Activated T-cell treated with anti-CD3 and anti-CD28 coated beads, Interleukin-2, amount 50 U/mL, for 24 hours (primary cell): ENCODE results near the gene ERFL.
A peak's percentile ranks its signal among the peaks of the same experiment; 100 is the strongest.

Experiments
- DNase-seq: peaks from one replicate; pipeline ENCODE4 v3.0.0-alpha.2; 2020
- H3K27ac Mint-ChIP-seq: 2 replicates; pipeline ENCODE4 v1.8.0; 2020; ENCODE audit warnings: mild to moderate bottlenecking, mixed read lengths
- H3K27me3 Mint-ChIP-seq: 2 replicates; pipeline ENCODE4 v1.8.0; 2020; ENCODE audit warnings: mixed read lengths
- H3K36me3 Mint-ChIP-seq: 2 replicates; pipeline ENCODE4 v1.8.0; 2020; ENCODE audit warnings: low read depth, mixed read lengths
- H3K4me1 Mint-ChIP-seq: 2 replicates; pipeline ENCODE4 v1.8.0; 2020; ENCODE audit warnings: low read depth, mixed read lengths
- H3K4me3 Mint-ChIP-seq: 2 replicates; pipeline ENCODE4 v1.8.0; 2020; ENCODE audit warnings: mild to moderate bottlenecking, moderate library complexity, mixed read lengths
- H3K9me3 Mint-ChIP-seq: 2 replicates; pipeline ENCODE4 v1.8.0; 2020; ENCODE audit warnings: mixed read lengths

Gene ERFL

DNA sequence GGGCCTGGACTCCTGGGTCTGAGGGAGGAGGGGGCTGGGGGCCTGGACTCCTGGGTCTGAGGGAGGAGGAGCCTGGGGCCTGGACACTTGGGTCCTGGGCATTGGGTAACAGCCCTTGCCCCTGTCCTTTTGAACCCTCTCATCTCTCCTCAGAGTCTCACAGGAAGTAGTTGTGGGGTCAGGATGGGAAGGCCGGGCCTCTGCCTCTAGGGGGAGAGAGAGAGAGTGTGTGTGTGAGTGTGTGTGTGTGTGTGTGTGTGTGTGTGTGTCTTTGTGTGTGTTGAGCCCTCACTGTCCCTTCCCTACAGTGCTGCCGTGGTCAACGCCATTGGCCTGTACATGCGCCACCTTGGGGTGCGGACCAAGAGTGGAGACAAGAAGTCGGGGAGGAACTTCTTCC lies 34.4 kb downstream of the ERFL start:
- H3K27me3 Mint-ChIP-seq = no peaks in the 10 kb centered on the region
- H3K4me3 Mint-ChIP-seq = no peak overlapping the region
- peak; percentile 47 for DNase-seq
- H3K27ac Mint-ChIP-seq = peak overlapping the region; percentile 87
- peaks cover 75% of the 10 kb centered on the region for H3K36me3 Mint-ChIP-seq
- H3K9me3 Mint-ChIP-seq = no peaks in the 10 kb centered on the region
- peaks cover 71% of the 10 kb centered on the region for H3K4me1 Mint-ChIP-seq

DNA sequence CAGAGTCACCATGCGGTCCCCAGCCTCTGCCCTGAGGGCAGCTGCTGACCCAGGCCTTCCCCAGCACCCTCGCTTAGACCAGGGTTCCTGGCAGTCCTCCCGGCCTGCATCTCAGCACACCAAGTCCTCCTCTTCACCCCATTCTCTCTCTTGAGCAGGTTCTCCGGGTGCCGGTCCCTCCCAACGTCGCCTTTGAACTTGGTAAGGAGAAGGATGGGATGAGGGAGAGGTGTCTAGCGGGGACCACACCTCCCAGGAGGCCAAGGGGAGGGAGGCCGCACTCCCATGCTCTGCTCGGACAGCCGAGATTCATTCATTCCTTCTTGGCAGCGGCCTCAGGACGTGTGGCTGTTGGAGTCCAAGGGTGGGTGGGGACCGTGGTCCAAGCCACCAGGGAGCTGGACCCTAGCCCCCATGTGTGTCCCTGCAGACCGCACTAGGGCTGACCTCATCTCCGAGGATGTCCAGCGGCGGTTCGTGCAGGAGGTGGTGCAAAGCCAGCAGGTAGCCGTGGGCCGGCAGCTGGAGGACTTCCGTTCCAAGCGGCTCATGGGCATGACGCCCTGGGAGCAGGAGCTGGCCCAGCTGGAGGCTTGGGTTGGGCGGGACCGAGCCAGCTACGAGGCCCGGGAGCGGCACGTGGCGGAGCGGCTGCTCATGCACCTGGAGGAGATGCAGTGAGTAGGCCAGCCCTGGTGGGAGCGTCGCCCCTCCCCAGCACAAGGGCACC lies 35.9 kb downstream of the ERFL start:
- peaks cover 74% of the 10 kb centered on the region for H3K4me1 Mint-ChIP-seq

DNA sequence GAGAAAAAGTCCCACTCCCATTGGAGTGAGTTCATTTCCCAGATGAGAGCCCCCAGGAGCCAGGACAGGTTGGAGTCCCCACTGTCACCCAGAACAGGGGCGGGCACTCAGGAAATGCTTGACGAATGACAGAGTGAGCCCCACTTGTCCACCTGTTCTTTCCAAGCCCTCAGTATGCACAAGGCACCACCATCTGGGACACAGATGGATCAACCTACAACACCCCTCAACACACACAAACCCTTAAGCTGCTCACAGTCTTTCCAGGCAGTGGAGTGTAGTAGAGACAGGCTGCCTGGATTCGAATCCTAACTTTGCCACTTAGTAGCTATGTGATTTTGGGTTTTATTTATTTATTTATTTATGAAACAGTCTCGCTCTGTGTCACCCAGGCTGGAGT lies 37.3 kb downstream of the ERFL start:
- no peak for DNase-seq
- Mint-ChIP-seq H3K9me3 (no peaks in the 10 kb centered on the region), H3K4me1 (peaks cover 83% of the 10 kb centered on the region), H3K36me3 (peaks cover 77% of the 10 kb centered on the region), H3K4me3 (no peak overlapping the region), H3K27ac (peak overlapping the region; percentile 29), H3K27me3 (no peaks in the 10 kb centered on the region)

More for the DNA sequence above, 35.9 kb downstream of the ERFL start:
- DNase-seq = no peak
- H3K27me3 Mint-ChIP-seq = no peaks in the 10 kb centered on the region
- H3K9me3 Mint-ChIP-seq = no peaks in the 10 kb centered on the region
- peak overlapping the region; percentile 92 for H3K27ac Mint-ChIP-seq
- H3K4me3 Mint-ChIP-seq = no peak overlapping the region
- peaks cover 72% of the 10 kb centered on the region for H3K36me3 Mint-ChIP-seq

DNA sequence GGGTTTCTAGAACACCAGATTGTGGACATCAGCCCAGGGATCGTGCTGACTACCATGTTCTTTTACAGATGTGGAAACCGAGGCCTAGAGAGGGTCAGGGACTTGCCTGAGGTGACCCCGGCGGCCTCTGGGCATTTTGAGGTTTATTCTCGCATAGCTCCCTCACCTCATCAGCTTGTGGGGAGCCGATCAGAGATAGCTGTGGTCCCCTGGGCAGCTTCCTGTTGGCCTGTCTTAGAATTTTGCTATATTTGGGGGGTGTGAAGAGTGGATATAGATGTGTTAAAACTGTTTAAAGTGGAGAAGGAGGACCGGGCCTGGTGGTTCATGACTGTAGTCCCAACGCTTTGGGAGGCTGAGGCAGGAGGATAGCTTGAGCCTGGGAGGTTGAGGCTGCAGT lies 38.4 kb downstream of the ERFL start:
- H3K9me3 Mint-ChIP-seq = no peaks in the 10 kb centered on the region
- H3K27ac Mint-ChIP-seq = peak overlapping the region; percentile 95
- no peak for DNase-seq
- no peaks in the 10 kb centered on the region for H3K27me3 Mint-ChIP-seq
- peaks cover 82% of the 10 kb centered on the region for H3K4me1 Mint-ChIP-seq
- H3K4me3 Mint-ChIP-seq = no peak overlapping the region
- H3K36me3 Mint-ChIP-seq = peaks cover 74% of the 10 kb centered on the region

DNA sequence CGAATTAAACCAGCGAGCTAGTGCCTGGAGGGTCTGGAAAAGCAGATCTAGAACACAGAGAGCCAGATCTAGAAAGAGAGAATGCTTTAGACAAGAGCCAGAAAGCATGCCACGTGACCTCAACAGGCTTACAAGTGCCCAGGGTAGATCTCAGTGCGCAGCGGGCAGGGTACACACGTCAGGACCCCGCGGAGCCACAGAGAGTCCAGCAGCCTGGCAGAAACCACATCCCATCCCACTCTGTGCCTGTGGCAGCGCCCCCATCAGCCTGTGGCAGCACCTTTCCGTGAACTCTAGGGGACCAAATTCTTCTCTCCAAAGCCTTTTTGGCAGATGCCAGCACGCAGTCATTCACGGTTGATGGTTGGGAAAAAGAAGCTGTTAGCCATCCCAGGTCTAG lies 39.3 kb downstream of the ERFL start:
- Mint-ChIP-seq H3K4me3 (peak overlapping the region; percentile 97), H3K27me3 (no peaks in the 10 kb centered on the region), H3K36me3 (peaks cover 76% of the 10 kb centered on the region), H3K27ac (peak overlapping the region; percentile 95), H3K9me3 (no peaks in the 10 kb centered on the region), H3K4me1 (peaks cover 79% of the 10 kb centered on the region)
- DNase-seq = no peak

DNA sequence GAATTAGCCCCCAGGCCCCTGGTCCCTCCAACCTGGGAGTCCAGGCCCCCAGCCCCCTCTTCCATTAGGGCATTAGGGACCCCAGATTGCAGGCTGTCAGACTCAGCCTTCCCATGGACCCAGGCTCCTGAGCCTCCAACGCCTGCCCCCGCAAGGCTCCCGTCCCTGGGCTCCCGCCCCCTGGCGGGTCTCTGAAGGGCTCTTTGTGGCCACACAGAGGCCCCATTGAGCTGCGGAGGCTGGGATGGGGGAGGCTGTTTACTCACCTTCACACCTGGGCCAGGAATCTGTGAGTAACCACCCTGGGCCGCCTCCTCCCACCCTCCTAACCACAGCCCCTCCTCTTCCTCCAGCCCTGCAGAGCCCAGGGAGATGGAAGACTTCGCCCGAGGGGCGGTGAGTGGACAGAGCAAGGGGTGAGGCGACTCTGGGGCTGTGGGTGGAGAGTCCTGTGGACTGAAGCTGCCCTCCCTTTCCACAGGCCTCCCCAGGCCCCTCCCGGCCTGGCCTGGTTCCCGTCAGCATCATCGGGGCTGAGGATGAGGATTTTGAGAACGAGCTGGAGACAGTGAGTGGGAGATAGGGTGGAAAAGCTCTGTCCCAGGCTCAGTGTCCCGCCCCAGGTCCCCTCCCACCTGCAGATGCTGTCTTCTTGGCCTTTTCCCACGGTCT lies 40.4 kb downstream of the ERFL start:
- Mint-ChIP-seq H3K27me3 (no peaks in the 10 kb centered on the region), H3K36me3 (peaks cover 78% of the 10 kb centered on the region), H3K4me3 (peak overlapping the region; percentile 97), H3K27ac (peak overlapping the region; percentile 95), H3K4me1 (peaks cover 75% of the 10 kb centered on the region), H3K9me3 (no peaks in the 10 kb centered on the region)
- peak; percentile 89 for DNase-seq

DNA sequence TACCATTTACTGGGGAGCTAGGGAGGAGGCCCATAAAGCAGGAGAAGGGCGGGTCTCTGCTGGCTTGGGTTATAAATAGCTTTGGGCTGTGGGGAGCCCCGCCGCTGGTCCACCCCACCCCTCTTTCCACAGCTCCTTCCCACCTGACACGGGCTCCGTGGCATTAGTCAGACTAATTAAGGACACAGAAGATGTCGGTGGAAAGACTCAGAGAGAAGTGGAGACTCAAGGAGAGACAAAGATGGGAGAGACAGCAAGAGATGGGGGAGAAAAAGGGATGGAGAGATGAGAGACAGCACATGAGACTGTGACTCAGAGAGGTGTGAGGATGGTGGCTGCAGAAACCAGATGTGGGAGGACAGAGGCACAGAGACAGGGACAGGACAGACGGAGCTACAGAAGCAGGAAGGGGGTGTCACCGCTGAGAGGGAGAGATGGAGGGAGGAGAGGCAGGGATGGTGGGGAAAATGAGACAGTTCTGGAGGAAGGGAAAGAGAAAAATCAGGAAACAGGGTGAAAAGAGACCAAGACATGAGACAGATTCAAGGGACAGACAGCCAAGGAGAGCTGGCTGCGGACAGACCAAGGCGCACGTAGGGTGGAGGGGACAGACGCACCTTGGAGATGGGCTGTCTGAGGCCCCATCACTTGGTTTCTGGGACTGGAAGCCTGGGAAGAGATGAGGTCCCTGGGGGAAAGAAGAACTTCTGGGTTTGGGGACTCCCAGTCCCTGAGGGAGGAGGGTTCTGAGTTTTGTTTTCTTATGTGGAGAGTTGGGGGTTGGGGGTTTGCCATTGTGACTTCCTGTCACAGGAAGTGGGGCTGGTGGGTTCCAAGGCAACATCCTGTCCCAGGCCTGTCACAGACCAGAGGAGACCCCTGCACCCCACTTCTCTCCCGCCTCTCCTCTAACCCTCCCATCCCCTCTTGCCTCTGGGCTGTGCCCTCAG lies 41.2 kb downstream of the ERFL start:
- H3K36me3 Mint-ChIP-seq = peaks cover 75% of the 10 kb centered on the region
- H3K9me3 Mint-ChIP-seq = no peaks in the 10 kb centered on the region
- no peaks in the 10 kb centered on the region for H3K27me3 Mint-ChIP-seq
- DNase-seq = no peak
- H3K27ac Mint-ChIP-seq = peak overlapping the region; percentile 95
- H3K4me3 Mint-ChIP-seq = peak overlapping the region; percentile 97
- H3K4me1 Mint-ChIP-seq = peaks cover 75% of the 10 kb centered on the region

DNA sequence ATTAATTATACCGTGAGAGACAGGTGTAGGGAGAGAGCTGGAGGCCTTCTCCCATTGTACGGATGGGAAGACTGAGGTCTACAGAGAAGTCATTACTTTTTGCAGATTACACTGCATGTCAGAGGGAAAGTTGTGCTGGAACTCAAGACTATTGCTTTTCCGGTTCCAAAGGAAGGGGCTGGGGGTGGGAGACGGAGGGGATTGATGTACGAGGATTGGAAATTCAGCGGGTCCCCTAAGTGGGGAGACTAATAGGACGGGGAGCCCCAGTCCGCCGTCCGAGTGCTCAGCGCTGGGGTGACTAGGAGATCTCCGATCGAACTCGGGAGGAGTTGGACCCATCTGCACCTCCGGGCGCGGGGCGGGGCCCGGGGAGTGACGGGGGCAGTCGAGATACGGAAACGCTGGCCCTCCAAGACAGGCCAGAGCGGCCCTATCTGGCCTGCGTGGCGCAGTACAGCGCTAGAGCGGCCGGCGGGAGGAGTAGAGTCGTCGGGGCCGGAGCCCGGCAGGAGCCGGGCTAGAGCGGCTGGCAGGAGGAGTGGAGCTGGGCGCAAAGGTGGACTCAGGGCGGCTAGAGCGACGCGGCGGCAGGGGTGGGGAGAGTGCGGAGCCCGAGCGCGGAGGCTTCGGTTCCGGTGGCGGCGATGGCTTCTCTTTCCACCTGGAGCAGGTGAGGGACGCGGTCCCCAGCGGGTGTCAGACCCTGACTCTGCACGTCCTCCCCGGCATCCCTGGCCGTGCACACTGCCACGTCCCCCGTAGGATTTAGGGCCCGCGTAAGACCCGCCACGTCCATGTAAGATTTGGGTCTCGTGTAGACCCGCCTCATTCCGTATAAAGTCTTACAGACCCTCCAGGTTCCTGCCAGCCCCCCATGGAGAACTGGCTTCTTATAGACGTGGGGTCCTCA lies 44.2 kb downstream of the ERFL start:
- peaks cover 69% of the 10 kb centered on the region for H3K4me1 Mint-ChIP-seq
- peak overlapping the region; percentile 96 for H3K27ac Mint-ChIP-seq
- H3K27me3 Mint-ChIP-seq = no peaks in the 10 kb centered on the region
- no peaks in the 10 kb centered on the region for H3K9me3 Mint-ChIP-seq
- peaks cover 48% of the 10 kb centered on the region for H3K36me3 Mint-ChIP-seq
- DNase-seq = peak; percentile 92
- peak overlapping the region; percentile 97 for H3K4me3 Mint-ChIP-seq

DNA sequence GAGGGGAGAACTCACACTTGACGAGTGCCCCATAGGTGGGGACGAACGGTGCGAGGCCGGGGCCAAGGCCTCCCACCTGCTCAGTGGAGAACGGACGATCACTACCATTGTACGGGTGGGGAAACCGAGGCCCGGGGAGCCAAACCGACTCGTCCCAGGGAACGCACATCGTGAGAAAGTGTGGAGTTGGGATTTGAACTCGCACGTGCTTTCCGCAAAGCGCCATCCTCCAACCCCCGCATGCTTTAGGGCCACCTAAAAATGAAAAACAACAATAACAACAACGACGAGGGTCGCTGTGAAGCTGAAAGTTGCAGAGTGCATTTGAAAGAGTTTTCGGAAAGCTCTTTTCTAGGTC lies 44.8 kb downstream of the ERFL start:
- H3K27ac Mint-ChIP-seq = peak overlapping the region; percentile 96
- no peak for DNase-seq
- H3K9me3 Mint-ChIP-seq = no peaks in the 10 kb centered on the region
- peak overlapping the region; percentile 97 for H3K4me3 Mint-ChIP-seq
- H3K27me3 Mint-ChIP-seq = no peaks in the 10 kb centered on the region
- peaks cover 69% of the 10 kb centered on the region for H3K4me1 Mint-ChIP-seq
- peaks cover 42% of the 10 kb centered on the region for H3K36me3 Mint-ChIP-seq

DNA sequence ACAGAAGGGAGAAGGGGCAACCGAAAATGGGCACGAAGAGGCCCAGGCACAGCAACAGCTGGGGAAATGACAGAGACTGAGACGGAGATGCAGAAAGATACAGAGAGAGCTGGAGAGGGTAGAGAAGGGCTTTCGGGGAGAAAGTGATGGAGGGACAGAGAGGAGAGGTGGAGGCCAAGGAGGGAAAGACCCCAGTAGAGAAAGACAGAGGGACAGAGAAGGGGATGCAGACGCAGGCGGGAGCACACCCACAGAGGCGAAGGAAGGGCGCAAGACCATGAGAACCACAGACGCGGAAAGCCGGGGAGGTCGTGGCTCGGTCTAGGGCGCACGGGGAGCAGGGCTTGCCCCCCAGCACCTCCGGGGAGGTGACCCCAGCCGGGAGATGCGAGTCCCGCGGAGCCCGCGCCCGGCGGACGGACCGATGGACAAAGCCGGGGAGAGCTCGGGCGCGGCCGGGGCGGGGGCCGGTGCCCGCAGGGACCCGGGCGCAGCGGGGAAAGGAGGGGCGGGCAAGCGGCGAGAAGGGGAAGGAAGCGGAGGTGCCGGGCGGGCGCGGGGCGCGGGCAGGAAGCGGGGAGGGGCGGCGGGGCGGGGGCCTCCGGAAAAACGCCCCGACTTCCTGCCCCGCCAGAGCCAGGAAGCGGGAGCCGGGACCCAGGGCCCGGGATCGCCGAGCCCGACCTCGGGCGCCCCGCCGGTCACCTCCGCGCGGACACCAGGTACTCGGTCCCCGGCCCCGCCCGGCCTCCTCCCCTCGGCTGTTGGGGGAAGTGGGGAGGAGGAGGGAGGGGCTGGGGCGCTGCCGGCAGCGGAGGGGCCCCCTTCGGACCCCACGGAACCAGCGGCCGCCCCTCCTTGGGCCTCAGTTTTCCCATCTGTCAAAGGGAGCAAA lies 45.4 kb downstream of the ERFL start, which contains the start of gene ARHGEF1:
ARHGEF1 (plus strand) TSS at position 617 of the 895 bp plus-strand sequence. CDS start 4,899 bp downstream, outside the sequence.
- Mint-ChIP-seq H3K4me1 (peaks cover 69% of the 10 kb centered on the region), H3K9me3 (no peaks in the 10 kb centered on the region), H3K36me3 (peaks cover 36% of the 10 kb centered on the region), H3K4me3 (peak within 1 kb of the TSS; percentile 97), H3K27me3 (no peaks in the 10 kb centered on the region), H3K27ac (peak within 1 kb of the TSS; percentile 96)
- DNase-seq = peak; percentile 80

DNA sequence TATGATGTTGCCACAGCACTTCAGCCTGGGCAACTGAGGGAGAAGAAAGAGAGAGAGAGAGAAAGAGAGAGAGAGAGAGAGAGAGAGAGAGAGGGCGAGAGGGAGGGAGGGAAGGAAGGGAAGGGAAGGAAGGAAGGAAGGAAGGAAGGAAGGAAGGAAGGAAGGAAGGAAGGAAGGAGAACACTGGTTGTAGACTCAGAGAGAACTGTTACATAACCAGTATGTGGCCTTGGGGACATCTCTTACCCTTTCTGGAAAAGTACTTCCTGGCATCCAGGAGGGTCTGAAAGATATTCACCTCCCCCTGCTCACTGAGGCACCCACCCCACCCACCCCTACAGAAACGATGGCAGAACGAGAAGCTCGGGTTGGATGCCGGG lies 47.9 kb downstream of the ERFL start:
- no peak for DNase-seq
- Mint-ChIP-seq H3K27me3 (no peaks in the 10 kb centered on the region), H3K9me3 (no peaks in the 10 kb centered on the region), H3K4me3 (no peak overlapping the region), H3K36me3 (peaks cover 22% of the 10 kb centered on the region), H3K4me1 (peaks cover 68% of the 10 kb centered on the region), H3K27ac (peak overlapping the region; percentile 74)

DNA sequence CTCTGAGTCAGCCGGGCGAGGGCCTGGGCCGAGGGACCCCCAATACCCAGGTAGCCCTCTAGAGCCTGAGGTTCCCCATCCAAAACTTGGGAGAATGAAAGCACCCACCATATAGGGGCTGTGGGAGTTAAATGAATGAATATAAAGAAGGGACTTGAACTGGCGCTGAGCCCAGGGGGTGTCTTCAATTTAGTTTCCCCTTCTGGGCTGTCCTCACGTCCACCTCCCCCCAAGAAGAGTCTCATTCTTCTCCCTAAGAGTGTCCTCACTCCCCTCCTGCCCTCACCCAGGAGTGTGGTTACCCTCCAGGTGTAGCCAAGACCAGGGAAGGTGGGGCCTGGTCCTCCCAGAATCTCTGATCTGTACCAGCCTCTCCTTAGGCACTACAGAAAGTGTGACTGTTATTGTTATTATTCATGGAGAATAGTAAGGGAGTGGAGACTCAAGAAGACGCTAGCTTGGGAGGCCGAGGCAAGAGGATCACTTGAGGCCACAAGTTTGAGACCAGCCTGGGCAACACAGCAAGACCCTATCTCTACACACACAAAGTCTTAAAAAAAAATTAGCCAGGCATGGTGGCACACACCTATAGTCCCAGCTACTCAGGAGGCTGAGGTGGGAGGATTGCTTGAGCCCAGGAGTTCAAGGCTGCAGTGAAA lies 48.5 kb downstream of the ERFL start:
- Mint-ChIP-seq H3K4me3 (no peak overlapping the region), H3K27me3 (no peaks in the 10 kb centered on the region), H3K9me3 (no peaks in the 10 kb centered on the region), H3K36me3 (peaks cover 18% of the 10 kb centered on the region), H3K27ac (peak overlapping the region; percentile 74), H3K4me1 (peaks cover 69% of the 10 kb centered on the region)
- no peak for DNase-seq
